SK-N-SH (cell line): ENCODE results near the gene TMEM63B.

Source experiments
- CHD2 ChIP-seq: fragments of 150-350 bp; IDR thresholded peaks from 2 replicates; pipeline ENCODE4 v1.6.1; 2018; ENCODE audit warnings: low read length; ENCODE audit not compliant: partially characterized antibody
- ELF1 ChIP-seq: IDR thresholded peaks from 2 replicates; pipeline ENCODE4 v1.4.0; 2012
- FOXJ3 ChIP-seq: sonication (generic); formaldehyde crosslinking; IDR thresholded peaks from 2 replicates; pipeline ENCODE4 v1.5.1; 2020; ENCODE audit warnings: mild to moderate bottlenecking, missing genetic modification reagents
- MXI1 ChIP-seq: IDR thresholded peaks from 2 replicates; pipeline ENCODE4 v1.6.1; 2012; ENCODE audit warnings: mild to moderate bottlenecking, low read depth, low read length, improper control_type of control experiment
- NFIC ChIP-seq: IDR thresholded peaks from 2 replicates; pipeline ENCODE4 v1.4.0; 2012; ENCODE audit warnings: borderline replicate concordance
- SIN3A ChIP-seq: IDR thresholded peaks from 2 replicates; pipeline ENCODE4 v1.6.1; 2012; ENCODE audit warnings: low read depth, mild to moderate bottlenecking, low read length, moderate library complexity, borderline replicate concordance
- SMC3 ChIP-seq: IDR thresholded peaks from 2 replicates; pipeline ENCODE4 v1.6.1; 2012; ENCODE audit warnings: low read depth, low read length, improper control_type of control experiment
- TAF1 ChIP-seq: IDR thresholded peaks from 2 replicates; pipeline ENCODE4 v1.6.1; 2012; ENCODE audit warnings: low read depth, mild to moderate bottlenecking, low read length, moderate library complexity, borderline replicate concordance
- TF ChIP-seq, protein P1 (sequence below): fragments of 200-600 bp; sonication (generic); IDR thresholded peaks from 2 replicates; pipeline ENCODE4 v1.6.1; 2017; ENCODE audit warnings: antibody characterized with exemption, mild to moderate bottlenecking, moderate library complexity
- TF ChIP-seq, protein P2 (sequence below): fragments of 150-350 bp; IDR thresholded peaks from 2 replicates; pipeline ENCODE4 v1.6.1; 2017; ENCODE audit warnings: antibody characterized with exemption, low read length, low read depth, borderline replicate concordance

DNA sequence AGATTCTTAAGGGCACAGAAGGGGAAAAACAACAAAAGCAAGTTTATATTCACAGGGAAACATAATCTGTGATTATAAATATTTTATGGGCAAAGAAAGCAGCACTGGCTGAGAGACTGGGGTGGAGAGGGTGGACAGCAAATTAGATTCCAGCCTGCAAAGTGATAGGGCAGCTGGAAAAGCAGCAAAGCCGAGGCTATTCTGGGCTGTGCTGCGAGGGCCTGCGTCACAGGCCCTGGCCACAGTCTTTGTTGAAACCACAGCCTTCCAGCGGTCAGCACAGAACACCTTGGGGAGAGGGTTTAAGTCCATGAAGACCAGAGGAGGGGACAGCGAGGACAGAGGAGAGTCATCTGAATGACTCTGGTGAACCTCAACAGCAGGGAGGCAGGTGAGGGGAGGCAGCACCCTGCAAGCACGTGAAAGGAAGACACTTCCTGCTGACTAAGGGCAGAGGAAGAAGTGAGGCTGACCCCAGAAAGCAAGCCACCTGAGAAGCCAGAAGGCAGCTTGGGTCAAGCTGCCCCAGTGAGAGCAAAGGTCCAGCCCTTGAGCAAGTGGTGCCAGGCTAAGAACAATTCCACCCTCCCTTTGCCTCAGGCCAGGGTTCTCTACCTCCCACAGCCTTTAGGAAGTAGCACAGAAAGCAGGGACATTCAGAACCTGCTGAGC lies 17.2 kb upstream of the TMEM63B start:
- TF ChIP-seq, protein P1, sequence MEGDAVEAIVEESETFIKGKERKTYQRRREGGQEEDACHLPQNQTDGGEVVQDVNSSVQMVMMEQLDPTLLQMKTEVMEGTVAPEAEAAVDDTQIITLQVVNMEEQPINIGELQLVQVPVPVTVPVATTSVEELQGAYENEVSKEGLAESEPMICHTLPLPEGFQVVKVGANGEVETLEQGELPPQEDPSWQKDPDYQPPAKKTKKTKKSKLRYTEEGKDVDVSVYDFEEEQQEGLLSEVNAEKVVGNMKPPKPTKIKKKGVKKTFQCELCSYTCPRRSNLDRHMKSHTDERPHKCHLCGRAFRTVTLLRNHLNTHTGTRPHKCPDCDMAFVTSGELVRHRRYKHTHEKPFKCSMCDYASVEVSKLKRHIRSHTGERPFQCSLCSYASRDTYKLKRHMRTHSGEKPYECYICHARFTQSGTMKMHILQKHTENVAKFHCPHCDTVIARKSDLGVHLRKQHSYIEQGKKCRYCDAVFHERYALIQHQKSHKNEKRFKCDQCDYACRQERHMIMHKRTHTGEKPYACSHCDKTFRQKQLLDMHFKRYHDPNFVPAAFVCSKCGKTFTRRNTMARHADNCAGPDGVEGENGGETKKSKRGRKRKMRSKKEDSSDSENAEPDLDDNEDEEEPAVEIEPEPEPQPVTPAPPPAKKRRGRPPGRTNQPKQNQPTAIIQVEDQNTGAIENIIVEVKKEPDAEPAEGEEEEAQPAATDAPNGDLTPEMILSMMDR = no peak
- TF ChIP-seq, protein P2, sequence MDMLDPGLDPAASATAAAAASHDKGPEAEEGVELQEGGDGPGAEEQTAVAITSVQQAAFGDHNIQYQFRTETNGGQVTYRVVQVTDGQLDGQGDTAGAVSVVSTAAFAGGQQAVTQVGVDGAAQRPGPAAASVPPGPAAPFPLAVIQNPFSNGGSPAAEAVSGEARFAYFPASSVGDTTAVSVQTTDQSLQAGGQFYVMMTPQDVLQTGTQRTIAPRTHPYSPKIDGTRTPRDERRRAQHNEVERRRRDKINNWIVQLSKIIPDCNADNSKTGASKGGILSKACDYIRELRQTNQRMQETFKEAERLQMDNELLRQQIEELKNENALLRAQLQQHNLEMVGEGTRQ = no peak
- TF ChIP-seq TAF1 (no peak), SIN3A (no peak), SMC3 (no peak), ELF1 (no peak), FOXJ3 (CRISPR knock-in tag) (no peak), NFIC (no peak), MXI1 (no peak), CHD2 (no peak)
